HUES48 (cell line): ENCODE measurements around the gene NKX2-2.
A peak's percentile ranks its signal among the peaks of the same experiment; 100 is the strongest.

Source experiments
- H3K27ac ChIP-seq: one replicate; pipeline ENCODE4 v1.7.0; 2013; ENCODE audit warnings: low read depth, low read length, inconsistent platforms
- H3K27me3 ChIP-seq: 2 replicates; pipeline ENCODE4 v1.6.1; 2013; ENCODE audit warnings: mild to moderate bottlenecking, low read length; ENCODE audit not compliant: control insufficient read depth, insufficient read depth
- H3K36me3 ChIP-seq: 2 replicates; pipeline ENCODE4 v1.6.1; 2013; ENCODE audit warnings: low read length; ENCODE audit not compliant: control insufficient read depth, insufficient read depth
- H3K4me1 ChIP-seq: 2 replicates; pipeline ENCODE4 v1.6.1; 2013; ENCODE audit warnings: mild to moderate bottlenecking, low read length; ENCODE audit not compliant: control insufficient read depth, insufficient read depth
- H3K4me3 ChIP-seq: 2 replicates; pipeline ENCODE4 v1.5.1; 2013; ENCODE audit warnings: mild to moderate bottlenecking, low read depth, low read length
- H3K9ac ChIP-seq: 2 replicates; pipeline ENCODE4 v1.6.1; 2013; ENCODE audit warnings: mild to moderate bottlenecking, low read depth, low read length, moderate library complexity
- H3K9me3 ChIP-seq: 2 replicates; pipeline ENCODE4 v1.6.1; 2013; ENCODE audit warnings: low read length; ENCODE audit not compliant: control insufficient read depth, insufficient read depth

Gene NKX2-2

GRCh38 chr20:21546355-21546754 is 32.5 kb upstream of the NKX2-2 start:
- Histone ChIP-seq H3K36me3 (no peaks in the 10 kb centered on the region), H3K27me3 (no peaks in the 10 kb centered on the region), H3K4me3 (no peak overlapping the region), H3K9me3 (no peaks in the 10 kb centered on the region), H3K9ac (no peak overlapping the region), H3K4me1 (no peaks in the 10 kb centered on the region), H3K27ac (no peak overlapping the region)

GRCh38 chr20:21539512-21539911 is 25.6 kb upstream of the NKX2-2 start:
- H3K9me3 ChIP-seq, result no peaks in the 10 kb centered on the region
- H3K36me3 ChIP-seq, result no peaks in the 10 kb centered on the region
- no peak overlapping the region for H3K27ac ChIP-seq
- no peaks in the 10 kb centered on the region for H3K27me3 ChIP-seq
- H3K4me1 ChIP-seq, result no peaks in the 10 kb centered on the region
- H3K9ac ChIP-seq, result no peak overlapping the region
- H3K4me3 ChIP-seq, result no peak overlapping the region

- Histone ChIP-seq H3K4me3 (no peak overlapping the region), H3K27ac (no peak overlapping the region), H3K9me3 (no peaks in the 10 kb centered on the region), H3K4me1 (no peaks in the 10 kb centered on the region), H3K9ac (no peak overlapping the region), H3K27me3 (no peaks in the 10 kb centered on the region), H3K36me3 (no peaks in the 10 kb centered on the region)
Observed at GRCh38 chr20:21534886-21535285, 21.0 kb upstream of the NKX2-2 start.

- no peak overlapping the region for H3K27ac ChIP-seq
- H3K4me1 ChIP-seq, result no peaks in the 10 kb centered on the region
- H3K9me3 ChIP-seq, result no peaks in the 10 kb centered on the region
- no peak overlapping the region for H3K4me3 ChIP-seq
- no peaks in the 10 kb centered on the region for H3K27me3 ChIP-seq
- no peaks in the 10 kb centered on the region for H3K36me3 ChIP-seq
- no peak overlapping the region for H3K9ac ChIP-seq
Observed at GRCh38 chr20:21534453-21534852, 20.6 kb upstream of the NKX2-2 start.

GRCh38 chr20:21529863-21530262 is 16.0 kb upstream of the NKX2-2 start:
- no peak overlapping the region for H3K9ac ChIP-seq
- H3K4me3 ChIP-seq, result no peak overlapping the region
- no peaks in the 10 kb centered on the region for H3K4me1 ChIP-seq
- H3K27me3 ChIP-seq, result peaks cover 33% of the 10 kb centered on the region
- H3K9me3 ChIP-seq, result no peaks in the 10 kb centered on the region
- H3K36me3 ChIP-seq, result no peaks in the 10 kb centered on the region
- H3K27ac ChIP-seq, result no peak overlapping the region

GRCh38 chr20:21528870-21529269 is 15.0 kb upstream of the NKX2-2 start:
- Histone ChIP-seq H3K9me3 (no peaks in the 10 kb centered on the region), H3K27me3 (peaks cover 43% of the 10 kb centered on the region), H3K9ac (no peak overlapping the region), H3K4me1 (peaks cover 4% of the 10 kb centered on the region), H3K4me3 (no peak overlapping the region), H3K27ac (no peak overlapping the region), H3K36me3 (no peaks in the 10 kb centered on the region)

- H3K4me3 ChIP-seq, result no peak overlapping the region
- peaks cover 52% of the 10 kb centered on the region for H3K27me3 ChIP-seq
- H3K4me1 ChIP-seq, result peaks cover 13% of the 10 kb centered on the region
- no peak overlapping the region for H3K9ac ChIP-seq
- no peaks in the 10 kb centered on the region for H3K36me3 ChIP-seq
- H3K9me3 ChIP-seq, result no peaks in the 10 kb centered on the region
- H3K27ac ChIP-seq, result no peak overlapping the region
Observed at GRCh38 chr20:21527908-21528307, 14.0 kb upstream of the NKX2-2 start.

- Histone ChIP-seq H3K9ac (no peak overlapping the region), H3K4me1 (peaks cover 16% of the 10 kb centered on the region), H3K4me3 (no peak overlapping the region), H3K27me3 (peaks cover 64% of the 10 kb centered on the region), H3K9me3 (no peaks in the 10 kb centered on the region), H3K36me3 (no peaks in the 10 kb centered on the region), H3K27ac (no peak overlapping the region)
Observed at GRCh38 chr20:21526776-21527175, 12.9 kb upstream of the NKX2-2 start.

GRCh38 chr20:21523895-21524294 is 10.0 kb upstream of the NKX2-2 start:
- H3K4me1 ChIP-seq, result peaks cover 31% of the 10 kb centered on the region
- peaks cover 93% of the 10 kb centered on the region for H3K27me3 ChIP-seq
- H3K4me3 ChIP-seq, result no peak overlapping the region
- H3K27ac ChIP-seq, result no peak overlapping the region
- no peaks in the 10 kb centered on the region for H3K36me3 ChIP-seq
- no peaks in the 10 kb centered on the region for H3K9me3 ChIP-seq
- no peak overlapping the region for H3K9ac ChIP-seq

GRCh38 chr20:21523281-21523868 is 9.5 kb upstream of the NKX2-2 start:
- peaks cover 33% of the 10 kb centered on the region for H3K4me1 ChIP-seq
- H3K27me3 ChIP-seq, result peaks cover 98% of the 10 kb centered on the region
- H3K9me3 ChIP-seq, result no peaks in the 10 kb centered on the region
- peak overlapping the region; percentile 50 for H3K4me3 ChIP-seq
- no peak overlapping the region for H3K9ac ChIP-seq
- no peaks in the 10 kb centered on the region for H3K36me3 ChIP-seq
- H3K27ac ChIP-seq, result no peak overlapping the region

GRCh38 chr20:21522481-21523280 is 8.8 kb upstream of the NKX2-2 start:
- Histone ChIP-seq H3K9me3 (no peaks in the 10 kb centered on the region), H3K9ac (no peak overlapping the region), H3K27me3 (peaks cover 100% of the 10 kb centered on the region)

More at GRCh38 chr20:21522481-21523280, 8.8 kb upstream of the NKX2-2 start:
- Histone ChIP-seq H3K27ac (no peak overlapping the region), H3K36me3 (no peaks in the 10 kb centered on the region), H3K4me1 (peaks cover 40% of the 10 kb centered on the region), H3K4me3 (peak overlapping the region; percentile 50)
